Measurements from ENCODE around the gene ID3.

Gene ID3

DNA sequence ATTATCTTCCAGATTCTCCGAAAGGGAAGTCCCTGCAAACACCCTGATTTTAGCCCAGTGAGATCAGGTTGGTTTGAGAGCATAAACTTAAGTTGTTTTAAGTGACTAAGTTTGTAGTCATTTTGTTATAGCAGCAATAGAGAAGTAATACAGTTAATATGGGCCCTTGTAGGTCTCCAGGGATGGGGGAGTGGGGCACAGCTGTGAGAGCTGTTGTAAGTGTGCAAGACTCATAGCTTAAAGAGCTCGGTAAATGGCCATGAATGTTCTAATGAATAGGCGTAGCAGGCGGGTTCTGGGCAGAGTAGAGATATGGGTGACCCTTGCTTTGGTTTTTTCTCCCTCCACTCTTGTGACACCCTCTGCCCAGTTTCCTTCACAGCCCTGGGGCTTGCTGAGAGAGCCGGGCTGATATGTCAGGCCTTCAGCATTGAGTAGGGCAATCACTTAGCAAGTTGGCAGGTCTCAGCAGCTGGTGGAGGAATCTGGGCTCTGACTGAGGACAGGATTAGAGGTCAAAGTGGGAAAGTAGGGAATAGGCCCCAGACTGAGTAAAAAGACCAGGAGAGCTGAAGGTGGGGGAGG is 16.0 kb upstream of the ID3 start:
- DNase-seq (ENCODE audit: low read depth, low spot score): no peak
- Histone ChIP-seq H3K36me3 (ENCODE audit: control insufficient read depth, insufficient read depth, low read length) (no peaks in the 10 kb centered on the region), H3K4me3 (ENCODE audit: low read length) (no peak overlapping the region), H3K27me3 (ENCODE audit: control insufficient read depth, insufficient read depth, low read length) (no peaks in the 10 kb centered on the region), H3K4me1 (ENCODE audit: control insufficient read depth, insufficient read depth, low read length) (peaks cover 2% of the 10 kb centered on the region; the same call in 1 of the 2 replicates), H3K27ac (ENCODE audit: low read length) (no peak overlapping the region), H3K9me3 (ENCODE audit: control insufficient read depth, insufficient read depth, low read length) (no peaks in the 10 kb centered on the region)
- no CpG with 5 or more reads among the region's 5 CpGs for WGBS (ENCODE audit: insufficient coverage, insufficient read length)

DNA sequence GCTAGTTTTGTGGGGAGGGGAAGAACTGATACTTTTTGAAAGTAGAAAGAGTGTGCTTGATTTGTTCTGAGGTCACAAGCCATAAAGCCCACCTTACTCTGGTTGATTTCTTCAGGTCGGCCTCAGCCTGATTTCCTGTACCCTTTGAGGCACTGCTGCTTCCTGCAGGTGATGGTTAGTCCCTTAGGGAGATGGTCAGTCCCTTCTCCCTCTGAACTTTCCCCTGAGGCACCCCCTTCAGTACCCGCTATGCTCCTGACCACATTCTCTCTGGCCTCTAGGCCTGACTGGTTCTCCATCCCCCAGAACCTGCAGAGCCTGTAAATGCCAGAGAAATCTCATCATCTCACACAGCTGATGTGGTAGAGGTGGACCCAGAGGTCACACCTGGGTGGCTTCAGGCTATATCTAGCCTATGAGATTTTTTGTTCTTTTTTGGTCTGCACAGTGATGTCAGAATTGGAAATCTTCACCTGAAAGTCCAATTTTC is 15.0 kb upstream of the ID3 start:
- H3K4me1 ChIP-seq (ENCODE audit: control insufficient read depth, insufficient read depth, low read length): peaks cover 2% of the 10 kb centered on the region; the same call in 1 of the 2 replicates
- no peaks in the 10 kb centered on the region for H3K36me3 ChIP-seq (ENCODE audit: control insufficient read depth, insufficient read depth, low read length)

DNA sequence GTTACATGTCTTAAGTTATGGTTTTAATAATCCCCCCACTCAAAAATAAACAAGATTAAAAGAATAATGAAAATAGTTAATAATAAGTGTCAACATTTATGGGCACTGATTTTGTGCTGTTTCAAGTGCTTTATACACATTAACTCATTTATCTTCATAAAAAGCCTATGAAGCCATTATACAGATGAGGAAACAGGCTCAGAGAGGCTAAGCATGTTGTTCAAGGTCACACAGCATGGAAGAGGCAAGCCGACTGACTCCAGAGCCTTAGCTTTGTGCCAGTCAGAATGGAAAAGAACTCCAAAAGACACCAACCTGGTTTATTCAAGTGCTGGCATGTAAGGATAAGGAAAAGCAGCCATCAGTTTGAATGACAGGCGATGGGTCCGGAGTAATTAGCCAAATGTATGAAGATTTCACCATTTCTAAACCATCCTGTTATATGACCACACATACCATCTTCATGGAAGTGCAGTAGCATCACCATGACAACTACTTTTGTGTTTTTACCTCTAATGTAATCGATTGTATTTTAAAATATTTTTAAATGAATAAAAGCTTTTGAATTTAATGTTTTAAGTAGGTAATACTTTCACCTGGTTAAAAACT is 14.4 kb upstream of the ID3 start:
- no peak for DNase-seq (ENCODE audit: low read depth, low spot score)
- Histone ChIP-seq H3K4me1 (ENCODE audit: control insufficient read depth, insufficient read depth, low read length) (peaks cover 4% of the 10 kb centered on the region; the same call in 1 of the 2 replicates), H3K9me3 (ENCODE audit: control insufficient read depth, insufficient read depth, low read length) (no peaks in the 10 kb centered on the region), H3K4me3 (ENCODE audit: low read length) (no peak overlapping the region), H3K27me3 (ENCODE audit: control insufficient read depth, insufficient read depth, low read length) (no peaks in the 10 kb centered on the region), H3K27ac (ENCODE audit: low read length) (no peak overlapping the region), H3K36me3 (ENCODE audit: control insufficient read depth, insufficient read depth, low read length) (no peaks in the 10 kb centered on the region)
- whole genome bisulfite sequencing (ENCODE audit: insufficient coverage, insufficient read length): no CpG with 5 or more reads among the region's 4 CpGs

More for the DNA sequence above, 15.0 kb upstream of the ID3 start:
- Histone ChIP-seq H3K27ac (ENCODE audit: low read length) (no peak overlapping the region), H3K9me3 (ENCODE audit: control insufficient read depth, insufficient read depth, low read length) (no peaks in the 10 kb centered on the region), H3K4me3 (ENCODE audit: low read length) (no peak overlapping the region), H3K27me3 (ENCODE audit: control insufficient read depth, insufficient read depth, low read length) (no peaks in the 10 kb centered on the region)
- DNase-seq (ENCODE audit: low read depth, low spot score): no peak
- no CpG with 5 or more reads among the region's 2 CpGs for WGBS (ENCODE audit: insufficient coverage, insufficient read length)

GRCh38 chr1:23571465-23571864 is 12.2 kb upstream of the ID3 start:
- no peak for DNase-seq (ENCODE audit: low read depth, low spot score)
- Histone ChIP-seq H3K27ac (ENCODE audit: low read length) (no peak overlapping the region), H3K4me1 (ENCODE audit: control insufficient read depth, insufficient read depth, low read length) (peaks cover 4% of the 10 kb centered on the region; the same call in 1 of the 2 replicates), H3K9me3 (ENCODE audit: control insufficient read depth, insufficient read depth, low read length) (no peaks in the 10 kb centered on the region), H3K4me3 (ENCODE audit: low read length) (no peak overlapping the region), H3K36me3 (ENCODE audit: control insufficient read depth, insufficient read depth, low read length) (no peaks in the 10 kb centered on the region), H3K27me3 (ENCODE audit: control insufficient read depth, insufficient read depth, low read length) (no peaks in the 10 kb centered on the region)
- no CpG with 5 or more reads among the region's 3 CpGs for WGBS (ENCODE audit: insufficient coverage, insufficient read length)

DNA sequence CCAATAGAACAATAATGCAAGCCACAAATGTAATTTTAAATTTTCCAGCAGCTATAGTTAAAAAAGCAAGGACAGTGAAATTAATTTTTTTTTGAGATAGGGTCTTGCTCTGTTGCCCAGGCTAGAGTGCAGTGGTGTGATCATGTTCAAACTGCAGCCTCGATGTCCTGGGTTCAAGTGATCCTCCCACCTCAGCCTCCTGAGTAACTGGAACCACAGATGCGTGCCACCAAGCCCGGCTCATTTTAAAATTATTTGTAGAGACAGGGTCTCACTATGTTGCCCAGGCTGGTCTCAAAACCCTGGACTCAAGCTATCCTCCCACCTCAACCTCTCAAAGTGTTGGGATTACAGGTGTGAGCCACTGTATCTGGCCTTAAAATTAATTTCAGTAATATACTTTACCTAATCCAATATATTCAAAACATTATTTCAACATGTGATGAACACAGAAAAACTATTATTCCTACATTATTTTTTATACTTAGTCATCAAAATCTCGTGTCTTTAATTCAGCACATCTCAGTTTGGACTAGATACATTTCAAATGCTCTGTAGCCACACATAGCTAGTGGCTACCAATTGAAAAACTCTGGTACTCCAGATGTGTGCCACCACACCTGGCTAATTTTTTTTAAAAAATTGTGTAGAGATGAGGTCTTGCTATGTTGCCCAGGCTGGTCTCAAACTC is 10.8 kb upstream of the ID3 start:
- DNase-seq (ENCODE audit: low read depth, low spot score): no peak
- Histone ChIP-seq H3K4me3 (ENCODE audit: low read length) (no peak overlapping the region), H3K9me3 (ENCODE audit: control insufficient read depth, insufficient read depth, low read length) (no peaks in the 10 kb centered on the region), H3K4me1 (ENCODE audit: control insufficient read depth, insufficient read depth, low read length) (peaks cover 6% of the 10 kb centered on the region; the same call in 1 of the 2 replicates), H3K36me3 (ENCODE audit: control insufficient read depth, insufficient read depth, low read length) (no peaks in the 10 kb centered on the region), H3K27ac (ENCODE audit: low read length) (no peak overlapping the region), H3K27me3 (ENCODE audit: control insufficient read depth, insufficient read depth, low read length) (no peaks in the 10 kb centered on the region)
- WGBS (ENCODE audit: insufficient coverage, insufficient read length): 100% methylated on average over 1 of the region's 4 CpGs

GRCh38 chr1:23568608-23569383 is 9.5 kb upstream of the ID3 start:
- 67% methylated on average over 3 of the region's 16 CpGs for WGBS (ENCODE audit: insufficient coverage, insufficient read length)
- Histone ChIP-seq H3K36me3 (ENCODE audit: control insufficient read depth, insufficient read depth, low read length) (no peaks in the 10 kb centered on the region), H3K27me3 (ENCODE audit: control insufficient read depth, insufficient read depth, low read length) (no peaks in the 10 kb centered on the region), H3K4me3 (ENCODE audit: low read length) (peak overlapping the region; percentile 45; the same call in 1 of the 2 replicates), H3K4me1 (ENCODE audit: control insufficient read depth, insufficient read depth, low read length) (peaks cover 8% of the 10 kb centered on the region; the same call in 1 of the 2 replicates), H3K9me3 (ENCODE audit: control insufficient read depth, insufficient read depth, low read length) (no peaks in the 10 kb centered on the region), H3K27ac (ENCODE audit: low read length) (no peak overlapping the region)
- no peak for DNase-seq (ENCODE audit: low read depth, low spot score)

GRCh38 chr1:23567996-23568607 is 8.8 kb upstream of the ID3 start:
- H3K4me3 ChIP-seq (ENCODE audit: low read length): peak overlapping the region; percentile 45; the same call in 1 of the 2 replicates
- no peak for DNase-seq (ENCODE audit: low read depth, low spot score)

GRCh38 chr1:23567629-23567995 is 8.3 kb upstream of the ID3 start:
- no peak for DNase-seq (ENCODE audit: low read depth, low spot score)

More at GRCh38 chr1:23567996-23568607, 8.8 kb upstream of the ID3 start:
- no peak overlapping the region for H3K27ac ChIP-seq (ENCODE audit: low read length)
- H3K4me1 ChIP-seq (ENCODE audit: control insufficient read depth, insufficient read depth, low read length): peaks cover 8% of the 10 kb centered on the region; the same call in 1 of the 2 replicates
- no peaks in the 10 kb centered on the region for H3K27me3 ChIP-seq (ENCODE audit: control insufficient read depth, insufficient read depth, low read length)
- no peaks in the 10 kb centered on the region for H3K36me3 ChIP-seq (ENCODE audit: control insufficient read depth, insufficient read depth, low read length)
- H3K9me3 ChIP-seq (ENCODE audit: control insufficient read depth, insufficient read depth, low read length): no peaks in the 10 kb centered on the region
- no CpG with 5 or more reads among the region's 66 CpGs for WGBS (ENCODE audit: insufficient coverage, insufficient read length)

GRCh38 chr1:23566304-23566703 is 7.0 kb upstream of the ID3 start:
- Histone ChIP-seq H3K4me1 (ENCODE audit: control insufficient read depth, insufficient read depth, low read length) (peaks cover 9% of the 10 kb centered on the region), H3K27ac (ENCODE audit: low read length) (no peak overlapping the region), H3K4me3 (ENCODE audit: low read length) (no peak overlapping the region), H3K36me3 (ENCODE audit: control insufficient read depth, insufficient read depth, low read length) (no peaks in the 10 kb centered on the region), H3K9me3 (ENCODE audit: control insufficient read depth, insufficient read depth, low read length) (no peaks in the 10 kb centered on the region), H3K27me3 (ENCODE audit: control insufficient read depth, insufficient read depth, low read length) (no peaks in the 10 kb centered on the region)
- no CpG with 5 or more reads among the region's 6 CpGs for WGBS (ENCODE audit: insufficient coverage, insufficient read length)
- DNase-seq (ENCODE audit: low read depth, low spot score): no peak

More at GRCh38 chr1:23567629-23567995, 8.3 kb upstream of the ID3 start:
- Histone ChIP-seq H3K27ac (ENCODE audit: low read length) (no peak overlapping the region), H3K9me3 (ENCODE audit: control insufficient read depth, insufficient read depth, low read length) (no peaks in the 10 kb centered on the region), H3K36me3 (ENCODE audit: control insufficient read depth, insufficient read depth, low read length) (no peaks in the 10 kb centered on the region), H3K4me3 (ENCODE audit: low read length) (peak overlapping the region; percentile 45; the same call in 1 of the 2 replicates), H3K4me1 (ENCODE audit: control insufficient read depth, insufficient read depth, low read length) (peaks cover 8% of the 10 kb centered on the region; the same call in 1 of the 2 replicates), H3K27me3 (ENCODE audit: control insufficient read depth, insufficient read depth, low read length) (no peaks in the 10 kb centered on the region)
- no CpG with 5 or more reads among the region's 15 CpGs for WGBS (ENCODE audit: insufficient coverage, insufficient read length)
